Measurements from ENCODE around the gene PIP4K2A.

GRCh38 chr10:22545643-22546042 is 168.7 kb downstream of the PIP4K2A start:
- no peak for TF ChIP-seq EZH2phosphoT487 (IDR thresholded peaks at IDR 0.05; ENCODE audit: low read depth)
- TF ChIP-seq, protein P1, sequence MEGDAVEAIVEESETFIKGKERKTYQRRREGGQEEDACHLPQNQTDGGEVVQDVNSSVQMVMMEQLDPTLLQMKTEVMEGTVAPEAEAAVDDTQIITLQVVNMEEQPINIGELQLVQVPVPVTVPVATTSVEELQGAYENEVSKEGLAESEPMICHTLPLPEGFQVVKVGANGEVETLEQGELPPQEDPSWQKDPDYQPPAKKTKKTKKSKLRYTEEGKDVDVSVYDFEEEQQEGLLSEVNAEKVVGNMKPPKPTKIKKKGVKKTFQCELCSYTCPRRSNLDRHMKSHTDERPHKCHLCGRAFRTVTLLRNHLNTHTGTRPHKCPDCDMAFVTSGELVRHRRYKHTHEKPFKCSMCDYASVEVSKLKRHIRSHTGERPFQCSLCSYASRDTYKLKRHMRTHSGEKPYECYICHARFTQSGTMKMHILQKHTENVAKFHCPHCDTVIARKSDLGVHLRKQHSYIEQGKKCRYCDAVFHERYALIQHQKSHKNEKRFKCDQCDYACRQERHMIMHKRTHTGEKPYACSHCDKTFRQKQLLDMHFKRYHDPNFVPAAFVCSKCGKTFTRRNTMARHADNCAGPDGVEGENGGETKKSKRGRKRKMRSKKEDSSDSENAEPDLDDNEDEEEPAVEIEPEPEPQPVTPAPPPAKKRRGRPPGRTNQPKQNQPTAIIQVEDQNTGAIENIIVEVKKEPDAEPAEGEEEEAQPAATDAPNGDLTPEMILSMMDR (IDR thresholded peaks at IDR 0.05; ENCODE audit: low read depth, low read length): no peak
